GM18870 (cell line): ENCODE data around the gene TMEM272.
A peak's percentile ranks its signal among the peaks of the same experiment; 100 is the strongest.

Experiments used
- ATAC-seq: cut with Tn5 transposase; IDR thresholded peaks from one replicate; pipeline ENCODE4 v1.9.1; 2021; ENCODE audit warnings: moderate library complexity; ENCODE audit not compliant: unreplicated experiment

TMEM272 gene

DNA sequence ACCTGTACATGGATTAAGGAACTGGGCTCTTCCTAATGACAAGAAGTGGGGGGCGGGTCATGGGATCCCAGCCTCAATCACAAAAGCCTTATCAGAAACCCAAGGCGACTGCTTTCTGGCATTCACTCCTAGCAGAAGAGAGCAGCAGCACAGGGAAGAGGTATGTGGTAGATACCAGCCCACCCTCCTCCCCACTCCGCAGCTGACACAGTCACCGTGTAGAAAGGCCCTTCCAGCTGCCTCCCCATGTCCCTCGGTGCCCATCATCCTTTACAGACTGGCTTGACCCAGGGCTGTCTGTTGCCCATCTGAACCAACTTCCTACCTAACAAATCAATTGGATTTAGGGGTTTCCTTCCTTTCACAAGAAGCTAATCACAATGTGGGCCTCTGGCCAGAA, 37.9 kb downstream of the TMEM272 start:
- no peak for ATAC-seq

DNA sequence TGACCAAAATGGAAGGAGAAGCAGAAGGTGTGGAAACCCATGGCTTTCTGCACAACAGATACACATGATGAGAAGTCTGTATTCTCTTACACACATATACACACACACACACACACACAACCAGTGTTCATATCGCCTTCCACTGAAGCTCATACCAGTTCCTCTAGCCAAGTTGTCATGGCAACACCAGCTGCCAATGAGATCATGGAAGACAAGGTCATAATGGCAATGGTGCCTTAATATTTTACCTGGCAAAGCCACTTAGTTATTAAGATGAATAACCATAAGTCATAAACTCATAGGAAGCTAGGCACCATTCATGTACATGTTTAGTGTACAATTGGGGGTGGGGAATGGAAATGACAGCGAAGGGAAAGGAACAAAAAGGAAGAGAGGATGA, 38.4 kb downstream of the TMEM272 start:
- no peak for ATAC-seq

- ATAC-seq, result no peak
These were observed 39.1 kb downstream of the TMEM272 start for GRCh38 chr13:51805925-51806324.

GRCh38 chr13:51805313-51805712, 39.7 kb downstream of the TMEM272 start:
- ATAC-seq, result no peak

GRCh38 chr13:51804295-51805172, 40.4 kb downstream of the TMEM272 start:
- ATAC-seq, result no peak

- ATAC-seq, result peak; percentile 64
These were observed 41.3 kb downstream of the TMEM272 start, which contains the start of gene DHRS12 for GRCh38 chr13:51803422-51804294. DHRS12 (minus strand) TSS chr13:51804163; CDS start chr13:51799659, 4,504 bp downstream.

- ATAC-seq, result no peak
These were observed 42.2 kb downstream of the TMEM272 start for GRCh38 chr13:51802631-51803418.

GRCh38 chr13:51801631-51802099, 43.3 kb downstream of the TMEM272 start:
- ATAC-seq, result no peak

DNA sequence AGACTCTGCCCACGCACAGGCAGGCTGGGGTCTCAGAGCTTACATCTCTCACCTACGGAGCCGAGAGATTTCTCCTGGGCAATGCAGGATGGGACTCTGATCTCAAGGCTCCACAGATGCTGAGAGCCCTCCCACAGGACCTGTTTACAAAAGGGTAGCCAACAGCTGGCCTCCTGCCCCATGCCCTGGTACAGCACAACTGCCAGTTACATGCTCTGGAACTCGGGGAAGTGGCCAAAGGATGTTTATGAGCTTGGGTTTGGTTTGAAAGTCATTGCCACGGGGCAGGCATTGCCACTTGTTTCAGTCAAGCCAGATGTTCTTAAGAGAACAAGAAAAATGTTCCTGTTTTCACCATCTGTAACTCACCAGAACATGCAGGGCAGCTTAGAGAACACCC, 44.5 kb downstream of the TMEM272 start:
- ATAC-seq, result no peak

- ATAC-seq, result no peak
These were observed 45.7 kb downstream of the TMEM272 start for GRCh38 chr13:51799261-51799660.

GRCh38 chr13:51797664-51798488, 47.1 kb downstream of the TMEM272 start:
- ATAC-seq, result peak; percentile 35

DNA sequence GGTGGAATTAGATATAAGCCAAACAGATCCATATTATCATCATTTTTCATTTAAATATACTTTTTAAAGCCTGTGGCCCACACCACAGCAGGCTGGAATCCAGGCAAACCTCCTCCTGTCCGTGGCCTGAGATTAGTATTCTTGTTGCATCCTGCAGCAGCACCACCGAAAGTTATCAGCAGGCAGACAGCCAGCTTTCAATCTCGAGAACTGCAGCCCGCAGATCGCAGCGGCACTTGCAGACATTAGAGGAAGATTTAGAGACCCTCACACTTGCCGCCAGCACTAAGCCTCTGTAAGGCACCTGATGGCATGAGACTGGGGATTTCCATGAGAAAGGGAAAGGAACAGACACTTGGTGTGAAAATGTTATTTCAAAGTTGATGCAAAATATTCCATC, 48.4 kb downstream of the TMEM272 start:
- ATAC-seq, result no peak

- no peak for ATAC-seq
These were observed 49.6 kb downstream of the TMEM272 start for GRCh38 chr13:51795419-51795818.

GRCh38 chr13:51794964-51795363, 50.0 kb downstream of the TMEM272 start:
- no peak for ATAC-seq

GRCh38 chr13:51793570-51794271, 51.3 kb downstream of the TMEM272 start:
- ATAC-seq, result peak; percentile 64

- no peak for ATAC-seq
These were observed 58.3 kb downstream of the TMEM272 start for GRCh38 chr13:51786425-51787265.

- no peak for ATAC-seq
These were observed 59.1 kb downstream of the TMEM272 start for GRCh38 chr13:51785712-51786424.

- ATAC-seq, result no peak
These were observed 60.9 kb downstream of the TMEM272 start for GRCh38 chr13:51784097-51784496.
